Liver (tissue), 9 donors: Measurements from ENCODE around the gene TMEM186. TPM values are rescaled to one million over a fixed set of nuclear protein-coding genes. Genes with fewer than 3 reads are reported as not detected.
"Not testable (repeated sequence)": the region's sequence is repeated elsewhere in the genome, so short reads cannot be mapped to it uniquely, and the experiment has no call there.

ENCODE experiments used
- DNase-seq: peaks from one replicate; pipeline ENCODE4 v3.0.0-alpha.2; 2017; ENCODE audit warnings: low spot score
- H3K27ac ChIP-seq, 2 donors: one replicate each; pipeline ENCODE4 v1.7.0; 2013; ENCODE audit warnings: inconsistent platforms in 2 of 2, low read length in 2 of 2, control low read depth in 1 of 2, low read depth in 1 of 2, mild to moderate bottlenecking in 1 of 2
- H3K27me3 ChIP-seq, 4 donors: one replicate each; pipeline versions ENCODE4 v1.6.1 to v1.7.0; 2013; ENCODE audit warnings: low read length in 3 of 4, inconsistent platforms in 1 of 4, mild to moderate bottlenecking in 1 of 4, moderate library complexity in 1 of 4; ENCODE audit not compliant: control insufficient read depth in 4 of 4, insufficient read depth in 4 of 4
- H3K36me3 ChIP-seq, 4 donors: one replicate each; pipeline versions ENCODE4 v1.6.1 to v1.7.0; 2013; ENCODE audit warnings: low read length in 3 of 4, mild to moderate bottlenecking in 3 of 4, low read depth in 1 of 4, moderate library complexity in 1 of 4; ENCODE audit not compliant: control insufficient read depth in 4 of 4, insufficient read depth in 3 of 4
- H3K4me1 ChIP-seq, 4 donors: one replicate each; pipeline versions ENCODE4 v1.6.1 to v1.7.0; 2013; ENCODE audit warnings: low read length in 3 of 4, mild to moderate bottlenecking in 3 of 4, moderate library complexity in 1 of 4; ENCODE audit not compliant: control insufficient read depth in 4 of 4, insufficient read depth in 4 of 4
- H3K4me3 ChIP-seq, 3 donors: one replicate each; pipeline versions ENCODE4 v1.6.1 to v1.7.0; 2013; ENCODE audit warnings: low read length in 3 of 3, control low read depth in 1 of 3, low read depth in 1 of 3, mild to moderate bottlenecking in 1 of 3
- H3K9ac ChIP-seq, 2 donors: one replicate each; pipeline ENCODE4 v1.7.0; 2013; ENCODE audit warnings: low read length in 2 of 2, mild to moderate bottlenecking in 2 of 2, moderate library complexity in 2 of 2, control low read depth in 1 of 2, low read depth in 1 of 2
- H3K9me3 ChIP-seq, 4 donors: one replicate each; pipeline versions ENCODE4 v1.6.1 to v1.7.0; 2013; ENCODE audit warnings: low read length in 3 of 4; ENCODE audit not compliant: control insufficient read depth in 4 of 4
- ATF3 ChIP-seq: IDR thresholded peaks from 2 replicates; pipeline ENCODE4 v1.6.1; 2016; ENCODE audit warnings: antibody characterized with exemption
- EGR1 ChIP-seq, 2 donors: IDR thresholded peaks; 2 replicates each; pipeline ENCODE4 v1.6.1; 2016 to 2018; ENCODE audit warnings: antibody characterized with exemption in 2 of 2, low read depth in 2 of 2
- FOXA1 ChIP-seq: IDR thresholded peaks from 2 replicates; pipeline ENCODE4 v1.6.1; 2016; ENCODE audit warnings: antibody characterized with exemption
- FOXA2 ChIP-seq: IDR thresholded peaks from 2 replicates; pipeline ENCODE4 v1.6.1; 2016; ENCODE audit warnings: antibody characterized with exemption
- GABPA ChIP-seq, 2 donors: IDR thresholded peaks in 1 of 2; conservative IDR thresholded peaks in 1 of 2; 2 replicates each; pipeline ENCODE4 v1.6.1; 2016; ENCODE audit warnings: antibody characterized with exemption in 2 of 2, mild to moderate bottlenecking in 1 of 2, moderate library complexity in 1 of 2
- HNF4A ChIP-seq, 2 donors: conservative IDR thresholded peaks; 2 replicates each; pipeline ENCODE4 v1.6.1; 2016; ENCODE audit warnings: antibody characterized with exemption in 2 of 2, mild to moderate bottlenecking in 2 of 2
- HNF4G ChIP-seq: IDR thresholded peaks from 2 replicates; pipeline ENCODE4 v1.6.1; 2016; ENCODE audit warnings: antibody characterized with exemption
- JUND ChIP-seq, 2 donors: IDR thresholded peaks; 2 replicates each; pipeline ENCODE4 v1.6.1; 2016; ENCODE audit warnings: antibody characterized with exemption in 2 of 2
- NR2F2 ChIP-seq: IDR thresholded peaks from 2 replicates; pipeline ENCODE4 v1.6.1; 2016; ENCODE audit warnings: antibody characterized with exemption
- RAD21 ChIP-seq, 2 donors: IDR thresholded peaks; 2 replicates each; pipeline ENCODE4 v1.6.1; 2016; ENCODE audit warnings: antibody characterized with exemption in 2 of 2, mild to moderate bottlenecking in 2 of 2
- REST ChIP-seq: IDR thresholded peaks from 2 replicates; pipeline ENCODE4 v1.6.1; 2016; ENCODE audit warnings: antibody characterized with exemption, mild to moderate bottlenecking
- RXRA ChIP-seq, 2 donors: IDR thresholded peaks; 2 replicates each; pipeline ENCODE4 v1.6.1; 2017 to 2018; ENCODE audit warnings: antibody characterized with exemption in 2 of 2, mild to moderate bottlenecking in 1 of 2
- SP1 ChIP-seq: IDR thresholded peaks from 2 replicates; pipeline ENCODE4 v1.6.1; 2018; ENCODE audit warnings: antibody characterized with exemption, mild to moderate bottlenecking
- TAF1 ChIP-seq: conservative IDR thresholded peaks from 2 replicates; pipeline ENCODE4 v1.6.1; 2016; ENCODE audit warnings: antibody characterized with exemption, mild to moderate bottlenecking
- YY1 ChIP-seq: IDR thresholded peaks from 2 replicates; pipeline ENCODE4 v1.6.1; 2016; ENCODE audit warnings: antibody characterized with exemption, mild to moderate bottlenecking
- WGBS: extraction: QIAGEN DNeasy Blood & Tissue Kit; methylation state at CpG from one replicate; pipeline ENCODE4 v1.1.7; 2013; 5-methylcytosine and 5-hydroxymethylcytosine counted together
- polyA plus RNA-seq, 2 donors: library from polyadenylated mRNA; stranded (reverse) in 1 of 2; unstranded in 1 of 2; fragments of 200-250 nt in 1 of 2; fragments of >200 nt in 1 of 2; fragmentation: Nextera tagmentation in 1 of 2; extraction: Ambion mirVana in 1 of 2; gene quantifications; one replicate each; pipeline versions ENCODE4 v1.2.1 to v1.2.3, GENCODE V29; 2013 to 2015
- total RNA-seq, 2 donors: library from RNA; depleted of rRNA; stranded (reverse); fragments of >200 nt; gene quantifications; one replicate each; pipeline ENCODE4 v1.2.3, GENCODE V29; 2014
- TF ChIP-seq, protein P1 (sequence below): fragments of 150-350 bp; IDR thresholded peaks from 2 replicates; pipeline ENCODE4 v1.5.1; 2017; ENCODE audit warnings: improper control_type of control experiment, low read depth, low read length; ENCODE audit not compliant: missing input control
- TF ChIP-seq, protein P2 (sequence below): IDR thresholded peaks from 2 replicates; pipeline ENCODE4 v1.6.1; 2016; ENCODE audit warnings: antibody characterized with exemption
- TF ChIP-seq, protein P3 (sequence below): IDR thresholded peaks from 2 replicates; pipeline ENCODE4 v1.6.1; 2016; ENCODE audit warnings: antibody characterized with exemption
- donor health status: healthy.
- donor health status: healthy.
- donor health status: healthy.
- donor health status: healthy.
- donor health status: healthy.

Gene TMEM186
- total and polyA plus RNA-seq, 4 donors = 3.3 to 11.0 (median 7.1) TPM

GRCh38 chr16:8804313-8804712, 6.9 kb upstream of the TMEM186 start:
- TF ChIP-seq REST (no peak), RAD21 (IDR thresholded peaks at IDR 0.05) (no peak), JUND (IDR thresholded peaks at IDR 0.05) (no peak), HNF4A (conservative IDR thresholded peaks at IDR 0.05) (no peak), TAF1 (no peak), SP1 (no peak), FOXA1 (no peak), YY1 (no peak), GABPA (IDR thresholded peaks at IDR 0.05 in 1 of 2, conservative IDR thresholded peaks at IDR 0.05 in 1 of 2) (no peak), EGR1 (IDR thresholded peaks at IDR 0.05; ENCODE audit: low read depth in 2 of 2) (no peak), HNF4G (no peak), ATF3 (no peak), RXRA (IDR thresholded peaks at IDR 0.05) (no peak), NR2F2 (no peak), FOXA2 (no peak)
- TF ChIP-seq, protein P1, sequence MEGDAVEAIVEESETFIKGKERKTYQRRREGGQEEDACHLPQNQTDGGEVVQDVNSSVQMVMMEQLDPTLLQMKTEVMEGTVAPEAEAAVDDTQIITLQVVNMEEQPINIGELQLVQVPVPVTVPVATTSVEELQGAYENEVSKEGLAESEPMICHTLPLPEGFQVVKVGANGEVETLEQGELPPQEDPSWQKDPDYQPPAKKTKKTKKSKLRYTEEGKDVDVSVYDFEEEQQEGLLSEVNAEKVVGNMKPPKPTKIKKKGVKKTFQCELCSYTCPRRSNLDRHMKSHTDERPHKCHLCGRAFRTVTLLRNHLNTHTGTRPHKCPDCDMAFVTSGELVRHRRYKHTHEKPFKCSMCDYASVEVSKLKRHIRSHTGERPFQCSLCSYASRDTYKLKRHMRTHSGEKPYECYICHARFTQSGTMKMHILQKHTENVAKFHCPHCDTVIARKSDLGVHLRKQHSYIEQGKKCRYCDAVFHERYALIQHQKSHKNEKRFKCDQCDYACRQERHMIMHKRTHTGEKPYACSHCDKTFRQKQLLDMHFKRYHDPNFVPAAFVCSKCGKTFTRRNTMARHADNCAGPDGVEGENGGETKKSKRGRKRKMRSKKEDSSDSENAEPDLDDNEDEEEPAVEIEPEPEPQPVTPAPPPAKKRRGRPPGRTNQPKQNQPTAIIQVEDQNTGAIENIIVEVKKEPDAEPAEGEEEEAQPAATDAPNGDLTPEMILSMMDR = no peak
- TF ChIP-seq, protein P2, sequence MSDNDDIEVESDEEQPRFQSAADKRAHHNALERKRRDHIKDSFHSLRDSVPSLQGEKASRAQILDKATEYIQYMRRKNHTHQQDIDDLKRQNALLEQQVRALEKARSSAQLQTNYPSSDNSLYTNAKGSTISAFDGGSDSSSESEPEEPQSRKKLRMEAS = no peak
- TF ChIP-seq, protein P3, sequence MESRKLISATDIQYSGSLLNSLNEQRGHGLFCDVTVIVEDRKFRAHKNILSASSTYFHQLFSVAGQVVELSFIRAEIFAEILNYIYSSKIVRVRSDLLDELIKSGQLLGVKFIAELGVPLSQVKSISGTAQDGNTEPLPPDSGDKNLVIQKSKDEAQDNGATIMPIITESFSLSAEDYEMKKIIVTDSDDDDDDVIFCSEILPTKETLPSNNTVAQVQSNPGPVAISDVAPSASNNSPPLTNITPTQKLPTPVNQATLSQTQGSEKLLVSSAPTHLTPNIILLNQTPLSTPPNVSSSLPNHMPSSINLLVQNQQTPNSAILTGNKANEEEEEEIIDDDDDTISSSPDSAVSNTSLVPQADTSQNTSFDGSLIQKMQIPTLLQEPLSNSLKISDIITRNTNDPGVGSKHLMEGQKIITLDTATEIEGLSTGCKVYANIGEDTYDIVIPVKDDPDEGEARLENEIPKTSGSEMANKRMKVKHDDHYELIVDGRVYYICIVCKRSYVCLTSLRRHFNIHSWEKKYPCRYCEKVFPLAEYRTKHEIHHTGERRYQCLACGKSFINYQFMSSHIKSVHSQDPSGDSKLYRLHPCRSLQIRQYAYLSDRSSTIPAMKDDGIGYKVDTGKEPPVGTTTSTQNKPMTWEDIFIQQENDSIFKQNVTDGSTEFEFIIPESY = no peak
- H3K9me3 ChIP-seq = no peaks in the 10 kb centered on the region
- peaks cover 3 to 36% (median 29%) of the 10 kb centered on the region in 4 donors for H3K4me1 ChIP-seq
- DNase-seq = no peak
- no peak overlapping the region for H3K4me3 ChIP-seq
- no peaks in the 10 kb centered on the region for H3K27me3 ChIP-seq
- H3K9ac ChIP-seq = no peak overlapping the region
- no peak overlapping the region for H3K27ac ChIP-seq
- H3K36me3 ChIP-seq = peaks cover 17 to 55% (median 44%) of the 10 kb centered on the region in 4 donors
- 92% methylated on average over 6 of the region's 6 CpGs for WGBS

DNA sequence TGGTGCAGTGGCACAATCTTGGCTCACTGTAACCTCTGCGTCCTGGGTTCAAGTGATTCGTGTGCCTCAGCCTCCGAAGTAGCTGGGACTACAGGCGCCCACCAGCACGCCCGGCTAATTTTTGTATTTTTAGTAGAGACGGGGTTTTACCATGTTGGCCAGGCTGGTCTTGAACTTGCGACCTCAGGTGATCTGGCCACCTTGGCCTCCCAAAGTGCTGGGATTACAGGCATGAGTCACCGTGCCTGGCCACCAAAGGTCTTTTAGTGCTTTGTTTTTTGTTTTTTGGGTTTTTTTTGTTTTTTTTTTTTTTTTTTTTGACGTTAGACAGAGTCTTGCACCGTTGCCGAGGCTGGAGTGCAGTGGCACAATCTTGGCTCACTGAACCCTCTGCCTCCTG, 6.3 kb upstream of the TMEM186 start:
- Histone ChIP-seq H3K36me3 (peaks cover 15 to 49% (median 42%) of the 10 kb centered on the region in 4 donors), H3K4me1 (peaks cover 5 to 36% (median 30%) of the 10 kb centered on the region in 4 donors)
- not testable (repeated sequence) for DNase-seq, H3K9me3 ChIP-seq, H3K27ac ChIP-seq, H3K27me3 ChIP-seq, H3K9ac ChIP-seq, H3K4me3 ChIP-seq
- 94% methylated on average over 12 of the region's 12 CpGs for WGBS
